ENCODE data around the gene RCE1.

Gene RCE1

GRCh38 chr11:66884443-66884842 lies 41.2 kb downstream of the RCE1 start:
- ChIA-PET POLR2A (no interaction called here), CTCF (interaction anchor here (0.6 to 4.1 kb wide), 9 partner anchors 10 to 189 kb away, joined by 3 to 24 read pairs (median 4); partner anchors contain the start of gene C11orf86)
- TF ChIP-seq ZNF248 (tag by site-specific recombination; IDR thresholded peaks at IDR 0.05) (no peak), ZNF621 (tag by site-specific recombination; IDR thresholded peaks at IDR 0.05) (no peak), ZSCAN18 (tag by site-specific recombination; IDR thresholded peaks at IDR 0.05) (no peak), ZBTB8A (tag by site-specific recombination; IDR thresholded peaks at IDR 0.05) (no peak), PRDM2 (tag by site-specific recombination; IDR thresholded peaks at IDR 0.05; ENCODE audit: borderline replicate concordance) (no peak), ZNF658 (tag by site-specific recombination; IDR thresholded peaks at IDR 0.05) (no peak), YY1 (tag by site-specific recombination; IDR thresholded peaks at IDR 0.05) (no peak), ZNF394 (tag by site-specific recombination; IDR thresholded peaks at IDR 0.05; ENCODE audit: borderline replicate concordance) (no peak), ZNF175 (tag by site-specific recombination; IDR thresholded peaks at IDR 0.05) (no peak), PATZ1 (tag by site-specific recombination; IDR thresholded peaks at IDR 0.05) (no peak), ZNF544 (tag by site-specific recombination; IDR thresholded peaks at IDR 0.05) (no peak), KLF10 (tag by site-specific recombination; IDR thresholded peaks at IDR 0.05) (no peak), ZSCAN5A (tag by site-specific recombination; IDR thresholded peaks at IDR 0.05) (no peak), ZNF366 (tag by site-specific recombination; conservative IDR thresholded peaks at IDR 0.05) (no peak), BCL11A (tag by site-specific recombination; IDR thresholded peaks at IDR 0.05; ENCODE audit: low read depth) (no peak)
- H3K4me3 ChIP-seq (ENCODE audit: low read depth, low read length), result no peak overlapping the region
- no peaks in the 10 kb centered on the region for H3K36me3 ChIP-seq (ENCODE audit: control insufficient read depth in 2 of 2, insufficient read depth in 1 of 2, low read length in 2 of 2)
- no peak overlapping the region for H3K27ac ChIP-seq (ENCODE audit: extremely low read depth, low read depth, low read length)
- no peaks in the 10 kb centered on the region for H3K4me1 ChIP-seq (ENCODE audit: control insufficient read depth, insufficient read depth, low read length)
- H3K9me3 ChIP-seq (ENCODE audit: control insufficient read depth, insufficient read depth, low read depth, low read length), result no peaks in the 10 kb centered on the region

GRCh38 chr11:66885469-66885868 lies 42.2 kb downstream of the RCE1 start:
- ChIA-PET POLR2A (no interaction called here), CTCF (interaction anchor here (0.6 to 3.3 kb wide), 4 partner anchors 9 to 140 kb away, joined by 3 to 24 read pairs (median 4); no protein-coding TSS in a partner anchor)
- TF ChIP-seq ZNF121 (tag by site-specific recombination; IDR thresholded peaks at IDR 0.05), result no peak
- TF ChIP-seq ZNF792 (tag by site-specific recombination; IDR thresholded peaks at IDR 0.05), result no peak
- no peak for TF ChIP-seq ZNF23 (tag by site-specific recombination; IDR thresholded peaks at IDR 0.05; ENCODE audit: borderline replicate concordance)
- TF ChIP-seq WT1 (tag by site-specific recombination; IDR thresholded peaks at IDR 0.05), result no peak
- TF ChIP-seq CTCF (tag by site-specific recombination; IDR thresholded peaks at IDR 0.05), result no peak
- TF ChIP-seq ZNF169 (tag by site-specific recombination; IDR thresholded peaks at IDR 0.05), result no peak
- no peak for TF ChIP-seq YY1 (tag by site-specific recombination; IDR thresholded peaks at IDR 0.05)
- no peak for TF ChIP-seq SCRT1 (tag by site-specific recombination; IDR thresholded peaks at IDR 0.05; ENCODE audit: borderline replicate concordance)
- no peak for TF ChIP-seq ZSCAN30 (tag by site-specific recombination; IDR thresholded peaks at IDR 0.05)
- TF ChIP-seq GLIS2 (tag by site-specific recombination; IDR thresholded peaks at IDR 0.05), result no peak

More at GRCh38 chr11:66885469-66885868, 42.2 kb downstream of the RCE1 start:
- Histone ChIP-seq H3K36me3 (ENCODE audit: control insufficient read depth in 2 of 2, insufficient read depth in 1 of 2, low read length in 2 of 2) (no peaks in the 10 kb centered on the region), H3K9me3 (ENCODE audit: control insufficient read depth, insufficient read depth, low read depth, low read length) (no peaks in the 10 kb centered on the region), H3K4me3 (ENCODE audit: low read depth, low read length) (no peak overlapping the region), H3K27ac (ENCODE audit: extremely low read depth, low read depth, low read length) (no peak overlapping the region), H3K4me1 (ENCODE audit: control insufficient read depth, insufficient read depth, low read length) (no peaks in the 10 kb centered on the region)
